Renal cortical epithelial cell (primary cell): Measurements from ENCODE around the gene MRPL54. TPM values are rescaled to one million over a fixed set of nuclear protein-coding genes. Genes with fewer than 3 reads are reported as not detected.
"Not testable (repeated sequence)": the region's sequence is repeated elsewhere in the genome, so short reads cannot be mapped to it uniquely, and the experiment has no call there.

Source experiments
- DNase-seq: peaks from one replicate; pipeline ENCODE4 v3.0.0-alpha.2; 2011; ENCODE audit warnings: low read depth
- total RNA-seq: library from RNA; depleted of rRNA; stranded (reverse); fragments of >200 nt; gene quantifications from 2 replicates; pipeline ENCODE4 v1.2.3, GENCODE V29; 2014

MRPL54 gene
- total RNA-seq, 1 donor from 2014 or later: 14.9 TPM

DNA sequence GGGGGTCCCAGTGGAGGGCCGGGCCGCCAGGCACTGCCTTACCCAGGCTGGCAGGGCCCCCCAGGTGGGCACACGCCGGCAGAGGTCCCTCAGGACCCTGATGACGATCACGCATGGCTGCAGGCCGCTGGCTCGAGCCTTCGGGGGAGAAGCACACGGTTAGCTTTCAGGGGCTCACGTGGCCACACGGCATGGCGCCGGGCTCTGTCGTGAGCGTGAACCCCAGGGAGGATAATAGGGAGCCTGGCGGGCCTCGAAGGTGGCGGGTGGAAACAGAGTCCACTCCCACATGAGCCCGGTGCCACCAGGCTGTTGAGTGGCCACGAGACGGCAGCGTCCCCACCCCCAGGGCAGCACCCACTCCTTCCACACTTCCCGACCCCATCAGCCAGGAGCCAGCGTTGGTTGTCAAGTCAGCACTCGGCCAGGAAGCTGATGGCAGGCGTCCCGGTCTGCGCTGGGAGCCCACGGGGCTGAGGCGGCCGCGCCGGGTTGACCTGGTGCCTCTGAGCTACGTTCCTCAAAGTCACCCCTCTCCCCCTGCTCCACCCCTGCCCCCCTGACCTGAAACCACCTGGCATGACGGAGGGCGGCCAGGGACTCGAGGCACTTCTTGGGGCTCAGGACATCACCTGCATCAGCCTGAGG lies 48.4 kb downstream of the MRPL54 start:
- no peak for DNase-seq

DNA sequence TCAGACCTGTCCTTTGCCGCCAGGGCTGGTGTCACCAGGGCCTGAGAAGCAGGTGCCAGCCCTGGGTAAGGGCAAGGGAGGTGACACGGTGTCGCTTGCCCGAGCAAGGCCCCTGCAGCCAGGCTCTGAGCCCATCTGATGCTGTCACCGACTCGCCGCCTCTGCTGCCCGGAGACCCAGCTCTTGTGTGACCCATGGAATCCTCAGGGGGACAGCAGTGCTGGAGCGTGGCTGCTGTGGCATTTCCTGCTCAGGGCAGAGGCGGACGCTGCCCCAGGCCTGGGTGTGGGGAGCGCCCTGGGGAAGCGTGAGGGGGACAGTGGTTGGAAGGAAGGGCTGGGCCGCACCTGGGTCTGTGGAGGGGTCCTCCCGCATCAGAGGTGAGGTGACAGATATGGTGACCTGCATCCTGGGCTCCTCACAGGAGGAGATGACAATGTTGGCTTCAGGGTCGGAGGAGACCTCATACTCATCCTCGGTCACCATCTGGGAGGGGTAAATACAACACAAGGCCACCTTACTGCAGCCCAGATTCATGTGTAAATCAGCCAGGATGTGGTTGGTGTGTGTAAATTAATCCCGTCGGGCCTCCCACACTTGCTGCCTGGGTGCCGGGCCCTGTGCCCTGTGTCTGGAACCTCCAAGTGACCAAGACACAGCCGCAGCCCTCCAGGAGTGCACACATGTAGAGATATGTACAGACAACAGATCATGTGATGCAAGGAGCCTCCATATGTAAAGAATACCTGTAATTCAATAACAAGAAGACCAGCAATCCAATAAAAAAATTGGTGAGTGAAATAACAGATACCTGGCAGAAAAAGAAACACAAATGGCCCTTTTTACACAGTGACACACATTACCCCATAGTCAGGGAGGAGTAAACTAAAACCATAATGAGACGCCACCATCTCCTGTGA lies 51.3 kb downstream of the MRPL54 start:
- DNase-seq: no peak

DNA sequence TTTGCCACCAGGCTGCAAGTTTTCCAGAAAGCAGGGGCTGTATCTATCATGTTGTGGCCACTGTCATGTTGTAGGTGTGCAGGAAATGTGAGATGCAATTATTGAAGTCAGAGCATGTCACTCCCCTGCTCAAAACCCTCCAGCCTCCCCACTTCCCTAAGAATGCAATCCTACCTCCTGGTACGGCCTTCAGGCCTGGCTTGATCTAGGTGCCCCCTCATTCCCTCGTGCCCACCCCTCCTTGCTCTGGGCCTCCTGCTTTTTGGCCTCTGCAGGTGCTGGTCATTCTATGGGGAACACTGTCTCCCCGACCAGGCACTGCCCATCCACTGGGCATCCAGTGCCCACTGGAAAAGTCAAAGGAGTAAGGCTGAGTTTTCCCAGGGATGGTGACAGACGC lies 52.2 kb downstream of the MRPL54 start:
- DNase-seq: no peak

DNA sequence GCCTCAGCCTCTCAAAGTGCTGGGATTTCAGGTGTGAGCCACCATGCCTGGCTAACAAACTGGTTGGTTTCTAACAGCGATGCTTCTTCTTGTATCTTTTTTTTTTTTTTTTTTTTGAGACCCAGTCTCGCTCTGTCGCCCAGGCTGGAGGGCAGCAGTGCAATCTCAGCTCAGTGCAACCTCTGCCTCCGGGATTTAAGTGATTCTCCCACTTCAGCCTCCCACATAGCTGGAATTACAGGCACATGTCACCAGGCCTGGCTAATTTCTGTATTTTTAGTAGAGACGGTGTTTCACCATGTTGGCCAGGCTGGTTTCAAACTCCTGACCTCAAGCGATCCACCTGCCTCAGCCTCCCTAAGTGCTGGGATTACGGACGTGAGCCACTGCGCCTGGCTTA lies 53.7 kb downstream of the MRPL54 start:
- DNase-seq: not testable (repeated sequence)

DNA sequence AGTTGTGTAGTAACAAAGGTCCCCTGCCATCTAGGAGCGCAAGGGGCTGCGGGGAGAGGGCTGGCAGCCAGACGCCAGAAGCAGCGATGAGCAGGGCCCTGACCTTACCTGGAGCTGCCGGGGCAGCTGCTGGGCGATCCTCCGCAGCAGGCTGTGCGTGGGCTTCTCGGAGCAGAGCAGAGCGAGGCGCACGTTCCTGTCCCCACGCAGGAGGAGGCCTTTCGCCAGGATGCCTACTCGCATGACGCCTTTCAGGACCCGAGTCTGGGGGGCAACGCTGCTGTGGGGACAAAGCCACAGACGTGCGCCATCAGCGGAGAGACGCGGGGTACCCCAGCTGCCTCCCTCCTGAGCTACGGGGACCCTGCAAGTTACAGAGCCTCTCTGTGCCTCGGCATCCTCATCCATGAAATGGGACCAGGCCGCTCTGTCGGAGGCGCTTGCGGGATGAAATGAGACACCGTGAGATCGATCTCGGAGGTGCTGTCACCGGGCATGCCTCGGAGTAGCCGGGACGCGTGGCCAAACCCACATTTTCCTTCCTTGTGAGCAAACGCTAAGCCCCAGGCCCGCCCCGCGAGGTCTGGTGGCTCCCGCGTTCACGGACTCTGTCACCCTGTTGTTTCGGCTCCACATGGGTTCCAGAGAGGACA lies 54.2 kb downstream of the MRPL54 start:
- DNase-seq: no peak

Other genes with a start within 250 kb of the MRPL54 start
- gene TEKTIP1, start 223.5 kb upstream of the MRPL54 start, total RNA-seq: not detected in 2 replicates
- 156 and 227 TPM in 2 replicates for gene MFSD12, start 205.1 kb upstream of the MRPL54 start, total RNA-seq
- gene HMG20B, start 189.7 kb upstream of the MRPL54 start, total RNA-seq: 84.2 and 93.8 TPM in 2 replicates
- gene GIPC3, start 177.2 kb upstream of the MRPL54 start, total RNA-seq: not detected in 2 replicates
- 0.50 TPM in 1 of 2 replicates, not detected in the other for gene TBXA2R, start 155.8 kb upstream of the MRPL54 start, total RNA-seq
- gene CACTIN, start 135.9 kb upstream of the MRPL54 start, total RNA-seq: 19.1 and 32.4 TPM in 2 replicates
- gene PIP5K1C, start 62.2 kb upstream of the MRPL54 start, total RNA-seq: 8.0 and 38.4 TPM in 2 replicates
- gene TJP3, start 54.3 kb upstream of the MRPL54 start, total RNA-seq: 1.1 and 11.5 TPM in 2 replicates
- 24.7 and 26.6 TPM in 2 replicates for gene APBA3, start 990 bp upstream of the MRPL54 start, total RNA-seq
- gene RAX2, start 9.5 kb downstream of the MRPL54 start, total RNA-seq: not detected in 2 replicates
- gene MATK, start 23.7 kb downstream of the MRPL54 start, total RNA-seq: 0.35 and 0.69 TPM in 2 replicates
- gene ZFR2, start 106.4 kb downstream of the MRPL54 start, total RNA-seq: 0.25 TPM in 1 of 2 replicates, not detected in the other
- gene ATCAY, start 118.0 kb downstream of the MRPL54 start, total RNA-seq: not detected in 2 replicates
- not detected in 2 replicates for gene NMRK2, start 170.4 kb downstream of the MRPL54 start, total RNA-seq
- gene DAPK3, start 208.4 kb downstream of the MRPL54 start, total RNA-seq: 217 and 258 TPM in 2 replicates
- 1,993 and 2,707 TPM in 2 replicates for gene EEF2, start 222.8 kb downstream of the MRPL54 start, total RNA-seq
- 13.2 and 31.2 TPM in 2 replicates for gene PIAS4, start 245.1 kb downstream of the MRPL54 start, total RNA-seq